ENCODE results near the gene UBL4B.
A peak's percentile ranks its signal among the peaks of the same experiment; 100 is the strongest.
"Not testable (repeated sequence)": the region's sequence is repeated elsewhere in the genome, so short reads cannot be mapped to it uniquely, and the experiment has no call there.

The UBL4B gene

GRCh38 chr1:110068646-110069403, 43.4 kb upstream of the UBL4B start:
- TF ChIP-seq, protein P1, sequence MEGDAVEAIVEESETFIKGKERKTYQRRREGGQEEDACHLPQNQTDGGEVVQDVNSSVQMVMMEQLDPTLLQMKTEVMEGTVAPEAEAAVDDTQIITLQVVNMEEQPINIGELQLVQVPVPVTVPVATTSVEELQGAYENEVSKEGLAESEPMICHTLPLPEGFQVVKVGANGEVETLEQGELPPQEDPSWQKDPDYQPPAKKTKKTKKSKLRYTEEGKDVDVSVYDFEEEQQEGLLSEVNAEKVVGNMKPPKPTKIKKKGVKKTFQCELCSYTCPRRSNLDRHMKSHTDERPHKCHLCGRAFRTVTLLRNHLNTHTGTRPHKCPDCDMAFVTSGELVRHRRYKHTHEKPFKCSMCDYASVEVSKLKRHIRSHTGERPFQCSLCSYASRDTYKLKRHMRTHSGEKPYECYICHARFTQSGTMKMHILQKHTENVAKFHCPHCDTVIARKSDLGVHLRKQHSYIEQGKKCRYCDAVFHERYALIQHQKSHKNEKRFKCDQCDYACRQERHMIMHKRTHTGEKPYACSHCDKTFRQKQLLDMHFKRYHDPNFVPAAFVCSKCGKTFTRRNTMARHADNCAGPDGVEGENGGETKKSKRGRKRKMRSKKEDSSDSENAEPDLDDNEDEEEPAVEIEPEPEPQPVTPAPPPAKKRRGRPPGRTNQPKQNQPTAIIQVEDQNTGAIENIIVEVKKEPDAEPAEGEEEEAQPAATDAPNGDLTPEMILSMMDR (IDR thresholded peaks at IDR 0.05; ENCODE audit: extremely low read depth, missing control alignments) = no peak
- peak; percentile 67 for DNase-seq (ENCODE audit: low spot score)

GRCh38 chr1:110069404-110070281, 42.6 kb upstream of the UBL4B start:
- TF ChIP-seq, protein P1 (IDR thresholded peaks at IDR 0.05; ENCODE audit: extremely low read depth, missing control alignments) = no peak
- DNase-seq (ENCODE audit: low spot score) = peak; percentile 58

GRCh38 chr1:110070282-110070669, 42.0 kb upstream of the UBL4B start:
- no peak for DNase-seq (ENCODE audit: low spot score)
- TF ChIP-seq, protein P1 (IDR thresholded peaks at IDR 0.05; ENCODE audit: extremely low read depth, missing control alignments) = no peak

- DNase-seq (ENCODE audit: low spot score) = no peak
- TF ChIP-seq, protein P1 (IDR thresholded peaks at IDR 0.05; ENCODE audit: extremely low read depth, missing control alignments) = no peak
These were observed 41.5 kb upstream of the UBL4B start, which contains the start of gene ALX3 for GRCh38 chr1:110070671-110071242. Gene ALX3, minus strand, starts transcription at chr1:110070672. Its CDS starts 60 bp downstream, at chr1:110070612.

DNA sequence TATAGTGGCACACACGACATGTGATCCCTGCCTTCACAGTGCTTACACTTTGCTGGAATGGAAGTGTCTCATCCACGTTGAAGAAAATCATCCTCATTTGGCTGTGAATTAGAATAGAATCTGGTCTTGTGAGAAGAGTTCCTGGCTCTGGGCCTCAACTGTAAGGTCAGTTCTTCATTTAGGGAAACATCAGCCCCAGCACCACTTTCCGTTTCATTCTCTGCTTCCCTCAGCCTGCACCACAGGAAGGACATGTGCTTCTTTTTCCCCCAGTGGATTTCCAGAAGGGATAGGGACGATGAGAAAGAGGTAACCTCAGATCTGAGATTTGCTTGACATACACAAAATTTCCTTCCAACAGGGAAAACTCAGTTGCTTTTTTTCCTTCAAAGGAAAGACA, 38.1 kb upstream of the UBL4B start:
- TF ChIP-seq, protein P1 (IDR thresholded peaks at IDR 0.05; ENCODE audit: extremely low read depth, missing control alignments) = no peak
- DNase-seq (ENCODE audit: low spot score) = no peak

- TF ChIP-seq, protein P1 (IDR thresholded peaks at IDR 0.05; ENCODE audit: extremely low read depth, missing control alignments) = no peak
- no peak for DNase-seq (ENCODE audit: low spot score)
These were observed 35.3 kb upstream of the UBL4B start for GRCh38 chr1:110076789-110077500.

DNA sequence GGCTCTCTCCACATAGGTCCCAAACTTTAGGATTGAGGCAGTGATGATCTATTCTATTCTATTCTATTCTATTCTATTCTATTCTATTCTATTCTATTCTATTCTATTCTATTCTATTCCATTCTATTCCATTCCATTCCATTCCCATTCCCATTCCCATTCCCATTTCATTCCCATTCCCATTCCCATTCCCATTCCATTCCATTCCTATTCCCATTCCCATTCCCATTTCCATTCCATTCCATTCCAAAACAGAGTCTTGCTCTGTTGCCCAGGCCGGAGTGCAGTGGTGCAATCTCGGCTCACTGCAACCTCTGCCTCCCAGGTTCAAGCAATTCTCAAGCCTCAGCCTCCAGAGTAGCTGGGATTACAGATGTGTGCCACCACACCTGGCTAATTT, 32.2 kb upstream of the UBL4B start:
- not testable (repeated sequence) for DNase-seq (ENCODE audit: low spot score)
